GM19463 (cell line): ENCODE measurements around the gene PLEKHA6.

Experiments
- ATAC-seq: cut with Tn5 transposase; IDR thresholded peaks from one replicate; pipeline ENCODE4 v1.9.1; 2021; ENCODE audit warnings: mild to moderate bottlenecking, moderate library complexity; ENCODE audit not compliant: unreplicated experiment

PLEKHA6 gene, protein sequence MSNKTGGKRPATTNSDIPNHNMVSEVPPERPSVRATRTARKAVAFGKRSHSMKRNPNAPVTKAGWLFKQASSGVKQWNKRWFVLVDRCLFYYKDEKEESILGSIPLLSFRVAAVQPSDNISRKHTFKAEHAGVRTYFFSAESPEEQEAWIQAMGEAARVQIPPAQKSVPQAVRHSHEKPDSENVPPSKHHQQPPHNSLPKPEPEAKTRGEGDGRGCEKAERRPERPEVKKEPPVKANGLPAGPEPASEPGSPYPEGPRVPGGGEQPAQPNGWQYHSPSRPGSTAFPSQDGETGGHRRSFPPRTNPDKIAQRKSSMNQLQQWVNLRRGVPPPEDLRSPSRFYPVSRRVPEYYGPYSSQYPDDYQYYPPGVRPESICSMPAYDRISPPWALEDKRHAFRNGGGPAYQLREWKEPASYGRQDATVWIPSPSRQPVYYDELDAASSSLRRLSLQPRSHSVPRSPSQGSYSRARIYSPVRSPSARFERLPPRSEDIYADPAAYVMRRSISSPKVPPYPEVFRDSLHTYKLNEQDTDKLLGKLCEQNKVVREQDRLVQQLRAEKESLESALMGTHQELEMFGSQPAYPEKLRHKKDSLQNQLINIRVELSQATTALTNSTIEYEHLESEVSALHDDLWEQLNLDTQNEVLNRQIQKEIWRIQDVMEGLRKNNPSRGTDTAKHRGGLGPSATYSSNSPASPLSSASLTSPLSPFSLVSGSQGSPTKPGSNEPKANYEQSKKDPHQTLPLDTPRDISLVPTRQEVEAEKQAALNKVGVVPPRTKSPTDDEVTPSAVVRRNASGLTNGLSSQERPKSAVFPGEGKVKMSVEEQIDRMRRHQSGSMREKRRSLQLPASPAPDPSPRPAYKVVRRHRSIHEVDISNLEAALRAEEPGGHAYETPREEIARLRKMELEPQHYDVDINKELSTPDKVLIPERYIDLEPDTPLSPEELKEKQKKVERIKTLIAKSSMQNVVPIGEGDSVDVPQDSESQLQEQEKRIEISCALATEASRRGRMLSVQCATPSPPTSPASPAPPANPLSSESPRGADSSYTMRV

DNA sequence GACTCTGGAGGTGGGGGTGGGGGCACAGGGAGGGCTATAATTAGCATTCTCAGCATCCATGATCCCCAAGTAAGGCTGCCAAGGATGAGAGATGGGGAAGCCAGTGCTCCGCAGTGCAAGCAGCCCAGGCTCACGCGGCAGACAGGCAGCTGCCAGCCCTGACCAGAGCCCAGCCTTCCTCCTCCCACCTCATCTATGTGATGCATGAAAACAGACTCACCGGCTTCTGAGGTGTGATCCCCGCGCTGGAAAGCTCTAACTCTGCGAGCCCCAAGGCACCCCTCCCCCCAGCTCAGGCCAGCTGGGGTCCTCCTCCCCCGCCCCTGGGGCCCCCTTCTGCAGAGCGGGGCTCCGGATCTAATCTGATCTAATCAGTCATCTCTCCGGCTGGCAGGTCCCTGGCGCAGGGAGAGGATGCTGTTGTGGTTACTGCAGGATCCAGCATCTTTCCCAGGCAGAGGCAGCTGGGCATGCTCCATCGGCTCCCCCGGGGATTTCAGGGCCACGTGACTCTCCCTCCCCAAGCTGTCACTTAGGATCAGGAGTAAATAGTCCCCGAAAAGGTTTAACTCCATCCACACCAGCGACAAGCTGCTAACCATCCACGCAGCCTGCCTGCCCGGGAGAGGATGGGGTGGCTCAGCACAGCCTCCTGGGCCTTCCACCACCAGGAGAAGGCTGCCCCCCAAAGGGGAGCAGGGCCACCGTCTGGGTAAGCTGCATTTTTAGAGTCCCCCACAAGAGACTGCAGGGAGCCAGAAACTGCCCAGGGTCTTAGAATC is at the start of gene PLEKHA6:
PLEKHA6 (minus strand) TSS at position 456 of the 782 bp plus-strand sequence. CDS start 86,202 bp downstream, outside the sequence.
- ATAC-seq, result no peak

DNA sequence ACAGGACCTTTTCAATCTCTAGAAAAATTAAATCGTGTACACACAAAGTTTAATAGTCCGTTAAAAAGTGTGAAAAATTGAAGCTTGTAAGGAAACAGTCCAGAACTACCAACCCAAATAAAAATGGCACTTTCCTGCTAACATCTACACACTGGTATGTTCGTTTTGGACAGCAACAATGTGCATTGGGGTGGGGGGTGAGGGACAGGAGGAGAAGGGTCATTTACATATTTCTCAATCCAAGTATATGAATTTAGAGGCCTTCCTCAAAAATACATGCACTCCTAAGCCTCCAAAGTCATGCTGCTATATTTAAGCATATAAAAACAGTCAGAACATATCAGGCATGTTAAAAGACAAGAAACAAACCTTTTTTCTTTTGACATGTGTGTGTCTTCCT is 49.4 kb upstream of the PLEKHA6 start:
- ATAC-seq, result no peak

DNA sequence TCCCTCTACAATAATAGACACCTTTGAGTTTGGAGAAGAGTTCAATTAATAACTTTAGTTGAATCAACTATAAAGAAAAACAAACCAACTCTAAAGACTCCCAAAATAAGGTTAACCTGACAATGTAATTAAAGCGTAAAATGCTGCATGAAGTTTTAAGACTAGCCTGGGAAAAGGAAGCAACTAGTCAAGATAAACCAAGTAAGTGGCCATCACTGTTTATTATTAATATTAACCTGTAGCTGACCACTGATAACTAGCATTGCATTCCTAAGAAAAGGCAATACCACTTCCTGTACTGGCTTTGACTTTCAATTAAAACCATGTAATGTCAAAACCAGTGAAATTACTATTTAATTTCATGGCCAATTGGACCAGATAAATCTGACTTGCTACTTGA is 48.9 kb upstream of the PLEKHA6 start:
- ATAC-seq, result no peak

DNA sequence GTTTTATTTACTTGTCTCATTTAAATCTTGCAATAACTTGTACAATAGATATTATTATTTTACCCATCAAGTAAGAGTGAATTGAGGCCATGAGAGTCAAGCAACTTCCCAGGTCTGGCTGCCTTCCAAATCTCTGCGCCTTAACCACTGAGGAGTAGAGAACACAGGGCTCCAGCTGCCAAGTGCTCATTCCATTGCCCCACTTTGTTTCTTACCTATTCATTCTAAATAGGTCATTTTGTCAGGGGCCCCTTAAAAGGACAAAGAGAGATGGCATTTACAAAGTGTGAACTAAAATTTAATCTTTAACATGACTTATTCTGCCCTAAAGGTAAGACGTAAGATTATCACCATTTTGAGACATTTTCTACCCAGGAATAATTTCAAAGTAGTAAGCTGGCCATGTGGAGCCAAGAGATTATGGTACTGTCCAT is 48.4 kb upstream of the PLEKHA6 start:
- no peak for ATAC-seq

DNA sequence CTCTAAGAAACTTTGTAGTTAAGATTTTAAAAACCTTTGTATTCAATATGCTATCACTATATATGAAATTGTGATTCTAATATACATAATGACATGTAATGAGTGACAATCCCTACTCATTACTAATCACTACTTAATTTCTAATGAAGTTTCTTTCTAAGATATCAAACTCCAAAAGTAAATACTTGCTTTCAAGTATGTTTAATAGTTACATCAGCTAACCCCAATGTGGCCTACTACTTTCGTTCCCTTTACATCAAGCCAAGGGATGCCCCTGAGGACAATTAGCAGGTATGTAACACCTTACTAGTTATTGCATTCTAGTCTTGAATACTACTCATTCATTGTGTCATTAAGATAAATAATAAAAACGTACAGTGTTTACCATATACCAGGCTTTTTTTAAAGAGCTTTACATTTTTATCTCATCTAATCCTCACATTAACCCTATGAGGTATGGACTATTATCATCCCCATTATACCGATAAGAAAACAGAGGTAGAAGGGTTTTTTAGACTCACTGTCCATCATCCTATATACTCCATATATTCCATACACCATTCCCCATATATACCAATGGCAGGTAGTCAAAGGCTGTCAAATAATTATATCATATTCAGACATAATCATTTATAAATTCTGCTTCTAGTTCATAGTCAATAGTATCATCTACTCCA is 47.7 kb upstream of the PLEKHA6 start:
- no peak for ATAC-seq

DNA sequence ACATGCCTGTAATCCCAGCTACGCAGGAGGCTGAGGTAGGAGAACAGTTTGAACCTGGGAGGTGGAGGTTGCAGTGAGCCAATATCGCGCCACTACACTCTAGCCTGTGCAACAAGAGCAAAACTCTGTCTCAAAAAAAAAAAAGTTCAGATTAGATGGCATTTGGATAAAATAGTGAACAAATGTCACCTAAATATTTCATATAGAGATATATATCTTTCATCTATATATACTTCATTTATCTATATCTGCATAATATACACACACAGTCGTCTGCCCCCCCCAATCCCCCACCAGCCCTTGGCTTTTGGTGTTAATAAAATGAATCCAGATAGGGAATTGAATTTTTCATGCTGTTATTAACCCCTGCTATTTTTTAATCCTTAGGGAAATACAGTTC is 46.9 kb upstream of the PLEKHA6 start:
- no peak for ATAC-seq

DNA sequence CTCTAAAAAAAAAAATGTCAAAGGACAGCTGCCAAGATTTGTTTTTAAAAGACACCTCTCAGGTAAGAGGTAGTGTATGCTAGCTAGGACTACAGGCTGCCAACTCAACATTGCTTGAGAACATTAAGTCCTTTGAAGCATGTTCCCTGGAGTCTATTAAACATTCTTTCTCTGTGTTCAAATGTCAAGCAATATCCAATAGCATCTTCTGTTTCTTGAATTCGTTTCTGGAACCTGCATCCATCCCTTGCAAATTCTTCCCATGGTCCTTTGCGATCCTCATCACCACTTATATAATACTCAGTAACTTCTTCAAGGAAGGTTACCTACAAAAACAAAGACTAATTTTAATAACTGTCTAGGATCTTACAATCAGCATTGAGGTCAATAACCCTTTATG is 46.3 kb upstream of the PLEKHA6 start:
- ATAC-seq, result no peak

DNA sequence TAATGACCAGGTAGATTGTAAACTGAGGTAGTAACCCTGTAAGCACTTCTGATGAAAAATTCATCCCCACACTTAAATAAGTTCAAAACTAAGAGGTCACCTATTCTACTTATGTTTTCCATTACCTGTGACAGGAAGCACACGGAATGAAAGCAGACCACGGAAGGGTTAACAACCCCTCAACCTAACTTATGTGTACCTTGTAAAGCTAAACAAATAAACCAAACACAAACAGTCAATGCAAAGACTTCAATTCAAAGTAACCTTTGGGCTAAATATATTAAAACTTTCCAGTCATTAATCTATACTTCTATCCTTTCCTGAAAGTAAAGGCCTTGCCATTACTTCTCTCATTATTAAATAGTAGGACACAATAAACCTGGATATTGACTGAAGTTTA is 44.9 kb upstream of the PLEKHA6 start:
- ATAC-seq, result no peak

DNA sequence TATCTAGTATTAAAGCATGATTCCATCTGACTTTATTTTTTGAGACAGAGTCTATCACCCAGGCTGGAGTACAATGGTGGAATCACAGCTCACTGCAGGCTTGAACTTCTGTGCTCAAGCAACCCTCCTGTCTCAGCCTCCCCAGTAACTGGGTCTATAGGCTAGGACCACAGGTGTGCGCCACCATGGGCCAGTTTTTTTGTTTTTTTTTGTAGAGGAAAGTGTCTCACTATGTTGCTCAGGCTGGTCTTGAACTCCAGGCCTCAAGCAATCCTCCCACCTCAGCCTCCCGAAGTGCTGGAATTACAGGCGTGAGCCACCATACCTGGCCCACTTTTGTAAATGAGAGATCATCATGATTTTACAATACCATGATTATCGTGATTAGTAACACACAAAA is 42.7 kb upstream of the PLEKHA6 start:
- no peak for ATAC-seq

DNA sequence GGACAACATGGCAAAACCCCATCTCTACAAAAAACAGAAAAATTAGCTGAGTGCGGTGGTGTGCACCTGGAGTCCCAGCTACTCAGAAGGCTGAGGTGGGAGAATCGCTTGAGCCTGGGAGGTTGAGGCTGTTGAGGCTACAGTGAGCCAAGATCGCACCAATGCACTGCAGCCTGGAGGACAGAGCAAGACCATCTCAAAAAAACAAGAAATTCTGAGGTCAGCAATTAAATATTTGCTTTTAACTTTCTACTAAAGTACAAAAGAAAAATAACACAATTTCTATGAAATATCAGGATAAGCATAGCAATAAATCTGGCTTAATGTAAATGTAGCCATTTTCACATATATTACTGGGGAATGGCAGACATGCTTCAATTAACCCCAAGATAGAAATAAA is 42.0 kb upstream of the PLEKHA6 start:
- ATAC-seq, result no peak

DNA sequence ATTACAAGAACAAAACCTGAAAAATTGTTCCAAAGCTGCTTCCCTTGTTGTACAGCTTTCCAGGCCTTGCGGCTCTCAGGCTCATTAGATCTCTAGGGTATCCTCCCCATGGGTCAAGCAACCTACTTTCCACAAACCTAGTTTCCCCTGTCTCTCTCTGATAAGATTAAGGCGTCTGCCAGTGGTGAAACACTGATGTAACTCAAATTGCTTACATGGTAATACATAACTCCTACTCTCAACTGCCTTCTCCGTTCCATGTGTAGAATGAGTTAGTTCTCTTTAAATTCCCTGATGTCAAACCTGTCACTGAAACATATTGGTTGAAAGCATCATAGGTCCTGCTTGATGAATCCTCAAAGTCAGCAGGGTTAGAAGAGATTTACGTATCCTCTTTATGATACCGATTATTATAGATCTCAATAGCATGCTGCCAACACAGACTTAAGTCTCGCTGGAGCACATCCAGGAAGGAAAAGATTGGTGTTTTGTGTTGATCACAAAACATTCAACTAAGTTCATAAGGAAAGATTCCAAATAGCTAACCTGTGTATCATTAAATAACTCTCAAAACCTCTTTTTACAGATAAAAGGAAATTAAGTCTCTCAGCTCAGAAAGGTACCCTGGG is 41.3 kb upstream of the PLEKHA6 start:
- ATAC-seq, result no peak

DNA sequence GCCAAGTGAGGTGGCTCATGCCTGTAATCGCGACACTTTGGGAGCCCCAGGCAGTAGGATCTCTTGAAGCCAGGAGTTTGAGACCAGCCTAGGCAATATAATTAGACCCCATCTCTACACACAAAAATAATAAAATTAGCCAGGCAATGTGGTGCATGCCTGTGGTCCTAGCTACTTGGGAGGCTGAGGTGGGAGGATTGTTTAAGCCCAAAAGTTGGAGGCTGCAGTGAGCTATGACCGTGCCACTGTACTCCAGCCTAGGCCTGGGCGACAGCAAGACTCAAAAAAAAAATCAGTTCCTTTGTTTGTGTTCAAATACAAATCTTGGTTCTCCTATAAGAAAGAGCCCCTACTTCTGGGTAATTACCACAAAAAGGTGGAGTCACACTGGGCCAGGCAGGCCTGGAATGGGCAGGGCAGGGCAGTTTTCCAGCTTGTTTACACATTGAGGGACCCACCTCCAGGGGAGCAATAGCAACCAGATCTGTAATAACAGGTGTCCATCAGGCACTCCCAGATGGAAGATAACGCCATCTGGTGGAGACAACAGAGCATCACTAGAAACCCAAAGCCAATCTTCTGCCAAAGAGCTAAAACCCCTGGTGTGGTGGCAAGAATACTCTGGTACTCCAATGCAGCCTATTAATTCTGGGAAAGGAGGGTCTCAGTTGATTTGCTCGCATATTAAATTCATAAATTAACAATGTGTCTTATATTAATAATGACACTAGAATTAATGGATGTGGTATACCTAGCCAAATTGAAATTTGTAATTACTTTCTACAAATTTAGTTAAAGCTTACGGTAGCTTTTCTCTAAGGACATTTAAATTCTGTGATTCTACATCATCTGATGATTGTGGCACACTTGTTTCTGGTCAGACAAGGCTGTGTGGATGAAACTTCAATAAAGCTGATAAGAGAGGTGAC is 38.7 kb upstream of the PLEKHA6 start:
- no peak for ATAC-seq

DNA sequence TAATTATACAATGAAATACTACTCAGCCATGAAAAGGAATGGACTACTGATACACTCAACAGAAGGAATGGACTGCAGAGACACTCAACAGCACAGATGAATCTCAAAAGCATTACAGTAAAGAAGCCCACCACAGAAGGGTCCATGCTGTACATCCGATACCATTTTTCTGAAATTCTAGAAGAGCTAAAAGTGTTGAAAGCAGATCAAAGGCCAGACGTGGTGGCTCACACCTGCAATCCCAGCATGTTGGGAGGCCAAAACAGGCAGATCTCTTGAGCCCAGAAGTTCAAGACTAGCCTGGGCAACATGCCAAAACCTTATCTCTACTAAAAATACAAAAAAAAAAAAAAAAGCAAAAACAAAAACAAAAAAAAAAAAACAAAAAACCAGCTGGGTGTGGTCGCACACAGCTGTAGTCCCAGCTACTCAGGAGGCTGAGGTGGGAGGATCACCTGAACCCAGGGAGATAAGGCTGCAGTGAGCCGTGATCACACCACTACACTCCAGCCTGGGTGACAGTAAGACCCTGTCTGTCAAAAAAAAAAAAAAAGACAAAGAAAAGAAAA is 36.4 kb upstream of the PLEKHA6 start:
- no peak for ATAC-seq

DNA sequence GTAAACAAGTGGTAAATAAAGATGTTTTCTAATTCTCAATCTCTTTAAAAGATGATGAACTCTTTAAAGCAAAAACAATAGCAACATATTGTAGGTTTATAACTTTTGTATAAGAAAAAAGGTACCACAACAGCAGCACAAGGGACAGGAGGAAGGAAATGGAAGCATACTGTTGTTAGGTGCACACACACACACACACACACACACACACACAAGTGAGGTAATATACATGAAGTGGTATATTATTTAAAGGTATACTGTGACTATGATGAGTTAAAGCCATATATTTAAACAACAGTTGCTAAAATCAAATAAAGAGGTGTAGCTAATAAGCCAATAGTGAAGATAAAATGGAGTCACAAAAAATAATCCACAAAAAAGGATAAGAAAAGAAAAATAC is 31.9 kb upstream of the PLEKHA6 start:
- ATAC-seq, result no peak

DNA sequence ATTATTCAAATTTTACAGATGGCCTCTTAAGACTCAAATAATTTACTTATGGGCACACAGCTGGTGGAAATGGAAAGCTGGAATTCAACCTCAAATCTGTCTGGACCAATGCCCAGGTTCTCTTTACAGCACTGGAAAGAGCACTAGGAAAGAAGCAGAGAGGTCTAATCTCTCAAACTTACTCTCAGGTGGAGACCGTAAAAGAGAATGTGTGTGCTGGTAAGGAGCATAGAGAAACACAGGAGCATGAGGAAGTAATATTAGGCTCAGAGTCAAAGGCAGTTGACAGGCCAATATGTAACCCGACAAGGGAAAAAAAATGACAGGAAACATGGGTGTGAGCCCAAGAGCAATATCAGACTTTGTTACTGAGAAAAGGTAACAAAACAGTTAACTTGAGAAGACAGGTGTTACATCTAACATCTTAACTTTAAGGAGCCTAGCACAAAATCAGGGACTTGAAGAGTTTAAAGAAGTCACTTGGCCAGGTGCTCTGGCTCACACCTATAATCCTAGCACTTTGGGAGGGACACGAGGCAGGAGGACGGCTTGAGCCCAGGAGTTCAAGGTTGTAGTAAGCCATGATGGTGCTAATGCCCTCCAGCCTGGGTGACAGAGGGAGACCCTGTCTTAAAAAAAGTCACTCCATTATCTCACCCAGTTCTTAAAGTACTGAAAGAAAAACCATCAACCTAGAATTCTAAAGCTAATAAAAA is 31.2 kb upstream of the PLEKHA6 start:
- no peak for ATAC-seq

DNA sequence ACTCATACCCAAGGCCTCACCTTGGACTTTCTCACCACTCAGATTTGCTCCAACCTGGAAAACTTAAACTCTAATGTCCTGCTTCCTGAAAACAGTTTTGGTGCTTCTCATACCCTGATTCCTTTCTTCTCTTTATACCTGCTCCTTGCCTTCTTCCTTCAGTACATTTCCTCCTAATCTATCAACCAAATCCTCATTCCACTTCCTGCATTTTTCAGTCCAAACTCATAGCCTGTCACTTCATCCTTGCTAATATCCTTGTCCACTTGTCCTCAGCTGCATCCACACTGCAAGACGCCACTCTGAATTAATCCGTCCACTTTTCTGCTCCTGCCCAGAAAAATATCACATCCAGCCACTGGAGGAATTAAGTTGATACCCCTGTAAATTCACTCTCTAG is 26.0 kb upstream of the PLEKHA6 start:
- ATAC-seq, result no peak

DNA sequence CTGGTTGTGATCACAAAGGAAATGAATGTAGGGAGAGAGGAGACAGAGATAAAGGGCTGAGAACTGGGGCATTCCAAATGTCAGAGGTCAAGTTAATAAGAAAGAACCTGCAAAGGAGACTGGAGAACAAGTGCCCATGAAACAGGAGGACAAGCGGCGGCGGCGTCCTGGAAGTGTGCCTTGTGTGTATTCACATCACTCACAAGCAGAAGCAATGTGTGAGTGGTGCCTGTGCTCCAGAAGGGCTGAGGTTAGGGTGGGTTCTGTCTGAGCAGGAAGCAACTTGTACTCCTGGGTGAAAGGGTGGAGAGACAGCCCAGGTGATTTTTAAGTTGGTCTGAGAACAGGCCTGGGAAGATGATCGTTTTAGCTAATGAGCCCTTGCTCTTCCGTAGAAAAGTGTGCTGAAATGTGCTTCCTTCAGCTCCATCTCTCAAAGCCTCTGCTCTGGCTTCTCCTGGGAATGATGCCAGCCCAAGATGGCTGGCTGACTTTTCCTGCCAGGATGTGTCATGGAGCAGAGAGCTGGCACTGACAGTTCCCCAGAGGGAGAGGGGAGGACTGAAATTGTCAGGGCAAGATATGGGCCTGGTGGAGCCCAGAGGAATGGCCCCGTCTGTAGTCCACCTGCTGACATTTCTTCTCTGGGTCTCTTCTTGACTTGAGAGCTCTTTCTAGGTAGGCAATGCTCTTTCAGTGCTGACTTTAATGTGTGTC is 25.1 kb upstream of the PLEKHA6 start:
- ATAC-seq, result no peak
